CD14-positive monocyte (primary cell): ENCODE data around the gene NLGN1. TPM values are rescaled to one million over a fixed set of nuclear protein-coding genes. Genes with fewer than 3 reads are reported as not detected.
A peak's percentile ranks its signal among the peaks of the same experiment; 100 is the strongest.

Experiments used
- DNase-seq, 3 donors: peaks; one replicate each; pipeline ENCODE4 v3.0.0-alpha.2; 2011 to 2022
- H2AFZ ChIP-seq: 2 replicates; pipeline ENCODE4 v1.6.0; 2012; ENCODE audit warnings: mild to moderate bottlenecking, low read depth, low read length, inconsistent platforms; ENCODE audit not compliant: insufficient read depth, poor library complexity, severe bottlenecking
- H3K27ac ChIP-seq, 2 donors: 1 replicate in 1 of 2; 2 replicates in 1 of 2; pipeline ENCODE4 v1.5.1; 2012 to 2013; ENCODE audit warnings: low read length in 2 of 2, control low read depth in 1 of 2, inconsistent platforms in 1 of 2, low read depth in 1 of 2, mild to moderate bottlenecking in 1 of 2
- H3K27me3 ChIP-seq, 2 donors: one replicate each; pipeline versions ENCODE4 v1.6.0 to v1.6.1; 2011 to 2013; ENCODE audit warnings: low read length in 2 of 2; ENCODE audit not compliant: control insufficient read depth in 2 of 2, insufficient read depth in 2 of 2
- H3K36me3 ChIP-seq, 2 donors: replicated peaks in 1 of 2; 1 replicate in 1 of 2; 2 replicates in 1 of 2; pipeline versions ENCODE4 v1.5.1 to v1.6.1; 2012 to 2013; ENCODE audit warnings: low read length in 2 of 2, control low read depth in 1 of 2, inconsistent platforms in 1 of 2, mild to moderate bottlenecking in 1 of 2; ENCODE audit not compliant: insufficient read depth in 2 of 2, control insufficient read depth in 1 of 2
- H3K4me1 ChIP-seq, 2 donors: 1 replicate in 1 of 2; 2 replicates in 1 of 2; pipeline versions ENCODE4 v1.5.1 to v1.6.1; 2012 to 2013; ENCODE audit warnings: low read length in 2 of 2, control low read depth in 1 of 2, inconsistent platforms in 1 of 2, mild to moderate bottlenecking in 1 of 2, moderate library complexity in 1 of 2; ENCODE audit not compliant: insufficient read depth in 2 of 2, control insufficient read depth in 1 of 2
- H3K4me2 ChIP-seq: replicated peaks from 2 replicates; pipeline ENCODE3; 2012; ENCODE audit warnings: low read length, moderate library complexity, mild to moderate bottlenecking; ENCODE audit not compliant: poor library complexity, severe bottlenecking; ENCODE audit errors: extremely low read depth
- H3K4me3 ChIP-seq, 3 experiments: fragments of 200-600 bp in 1 of 3; sonication (generic) in 1 of 3; replicated peaks in 1 of 3; 1 replicate in 2 of 3; 2 replicates in 1 of 3; pipeline ENCODE4 v1.5.1; 2011 to 2013; ENCODE audit warnings: low read length in 3 of 3, mild to moderate bottlenecking in 3 of 3, control low read depth in 2 of 3, low read depth in 2 of 3, inconsistent platforms in 1 of 3, moderate library complexity in 1 of 3
- H3K79me2 ChIP-seq: 2 replicates; pipeline ENCODE4 v1.6.0; 2012; ENCODE audit warnings: mild to moderate bottlenecking, control low read depth, inconsistent platforms, low read length, moderate library complexity; ENCODE audit not compliant: insufficient read depth
- H3K9ac ChIP-seq: 2 replicates; pipeline ENCODE4 v1.6.0; 2017; ENCODE audit warnings: low read length, mild to moderate bottlenecking; ENCODE audit not compliant: insufficient read depth, poor library complexity, severe bottlenecking
- H3K9me3 ChIP-seq, 2 donors: replicated peaks in 1 of 2; 1 replicate in 1 of 2; 2 replicates in 1 of 2; pipeline versions ENCODE4 v1.5.1 to v1.6.1; 2012 to 2013; ENCODE audit warnings: low read length in 2 of 2, control low read depth in 1 of 2; ENCODE audit not compliant: control insufficient read depth in 1 of 2, insufficient read depth in 1 of 2
- H4K20me1 ChIP-seq: 2 replicates; pipeline ENCODE4 v1.6.0; 2012; ENCODE audit warnings: mild to moderate bottlenecking, low read length, control low read depth, moderate library complexity; ENCODE audit not compliant: insufficient read depth
- H3K27ac Mint-ChIP-seq, 7 donors: one replicate each; pipeline ENCODE4 v1.8.0; 2020; ENCODE audit warnings: mild to moderate bottlenecking in 7 of 7, mixed read lengths in 7 of 7, moderate library complexity in 6 of 7, inconsistent platforms in 2 of 7
- H3K27me3 Mint-ChIP-seq, 3 donors: one replicate each; pipeline ENCODE4 v1.8.0; 2021 to 2022; ENCODE audit warnings: low read depth in 3 of 3, mild to moderate bottlenecking in 3 of 3, mixed read lengths in 3 of 3, moderate library complexity in 3 of 3, inconsistent platforms in 1 of 3
- H3K36me3 Mint-ChIP-seq, 2 donors: one replicate each; pipeline ENCODE4 v1.8.0; 2020; ENCODE audit warnings: mixed read lengths in 2 of 2, inconsistent platforms in 1 of 2, mild to moderate bottlenecking in 1 of 2
- H3K4me1 Mint-ChIP-seq: one replicate; pipeline ENCODE4 v1.8.0; 2020; ENCODE audit warnings: mild to moderate bottlenecking, mixed read lengths
- H3K4me3 Mint-ChIP-seq, 2 donors: one replicate each; pipeline ENCODE4 v1.8.0; 2020; ENCODE audit warnings: mild to moderate bottlenecking in 2 of 2, mixed read lengths in 2 of 2, moderate library complexity in 1 of 2
- H3K9me3 Mint-ChIP-seq, 7 donors: one replicate each; pipeline ENCODE4 v1.8.0; 2020 to 2022; ENCODE audit warnings: mixed read lengths in 7 of 7, mild to moderate bottlenecking in 6 of 7, moderate library complexity in 6 of 7, inconsistent platforms in 2 of 7
- WGBS: methylation state at CpG from one replicate; pipeline ENCODE4 v1.1.5; 2013; ENCODE audit warnings: missing lambda C conversion rate; ENCODE audit not compliant: insufficient coverage; 5-methylcytosine and 5-hydroxymethylcytosine counted together
- intact Hi-C, 2 donors: fragments of 100-400 bp; cut with micrococcal nuclease; formaldehyde crosslinking; loops; one replicate each; pipeline versions ENCODE4 v1.15.0 to v1.15.1; 2023
- polyA plus RNA-seq, 3 donors: library from polyadenylated mRNA; depleted of rRNA in 1 of 3; unstranded in 2 of 3; stranded (reverse) in 1 of 3; fragments of 300-500 nt in 2 of 3; fragments of >200 nt in 1 of 3; fragmentation: Illumina TruSeq in 2 of 3; gene quantifications; 1 replicate in 2 of 3; 2 replicates in 1 of 3; pipeline ENCODE4 v1.2.3, GENCODE V29; 2012 to 2021
- TF ChIP-seq, protein P1 (sequence below): fragments of 200-600 bp; IDR thresholded peaks from one replicate; pipeline ENCODE4 v1.8.0; 2022; ENCODE audit warnings: antibody characterized with exemption, mild to moderate bottlenecking

Gene NLGN1
- polyA plus RNA-seq, 3 donors = not detected

DNA sequence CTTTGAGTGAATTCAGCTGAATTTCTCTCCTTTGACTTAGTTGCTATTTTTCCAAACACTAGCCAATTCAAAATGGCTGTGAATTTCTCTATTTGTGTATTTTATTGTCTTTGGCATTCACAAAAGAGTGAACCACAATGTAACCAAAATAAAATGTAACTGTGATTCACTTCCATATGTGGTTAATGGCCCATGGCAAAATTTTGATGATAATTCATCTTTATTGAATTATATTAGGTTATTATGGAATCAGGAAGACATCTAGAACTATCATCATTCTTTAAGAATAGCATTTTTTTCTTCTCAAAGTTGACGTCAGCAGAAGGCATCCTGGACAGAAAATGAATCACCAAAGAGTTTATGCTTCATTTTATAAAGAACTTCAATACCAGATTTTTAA, 756.3 kb downstream of the NLGN1 start:
- no peak for DNase-seq
- Mint-ChIP-seq H3K27ac (no peak overlapping the region), H3K27me3 (peaks cover 0 to 2% (median 0%) of the 10 kb centered on the region in 3 donors), H3K4me1 (peaks cover 2% of the 10 kb centered on the region), H3K36me3 (no peaks in the 10 kb centered on the region), H3K4me3 (no peak overlapping the region), H3K9me3 (no peaks in the 10 kb centered on the region)
- Histone ChIP-seq H3K4me2 (no peak overlapping the region), H3K9ac (no peak overlapping the region), H3K27ac (no peak overlapping the region), H3K79me2 (no peaks in the 10 kb centered on the region), H3K4me1 (no peaks in the 10 kb centered on the region), H3K27me3 (no peaks in the 10 kb centered on the region), H3K4me3 (no peak overlapping the region), H2AFZ (no peak overlapping the region), H4K20me1 (no peaks in the 10 kb centered on the region), H3K36me3 (no peaks in the 10 kb centered on the region), H3K9me3 (no peaks in the 10 kb centered on the region)
- no CpG with 5 or more reads among the region's 1 CpG for WGBS
- TF ChIP-seq, protein P1, sequence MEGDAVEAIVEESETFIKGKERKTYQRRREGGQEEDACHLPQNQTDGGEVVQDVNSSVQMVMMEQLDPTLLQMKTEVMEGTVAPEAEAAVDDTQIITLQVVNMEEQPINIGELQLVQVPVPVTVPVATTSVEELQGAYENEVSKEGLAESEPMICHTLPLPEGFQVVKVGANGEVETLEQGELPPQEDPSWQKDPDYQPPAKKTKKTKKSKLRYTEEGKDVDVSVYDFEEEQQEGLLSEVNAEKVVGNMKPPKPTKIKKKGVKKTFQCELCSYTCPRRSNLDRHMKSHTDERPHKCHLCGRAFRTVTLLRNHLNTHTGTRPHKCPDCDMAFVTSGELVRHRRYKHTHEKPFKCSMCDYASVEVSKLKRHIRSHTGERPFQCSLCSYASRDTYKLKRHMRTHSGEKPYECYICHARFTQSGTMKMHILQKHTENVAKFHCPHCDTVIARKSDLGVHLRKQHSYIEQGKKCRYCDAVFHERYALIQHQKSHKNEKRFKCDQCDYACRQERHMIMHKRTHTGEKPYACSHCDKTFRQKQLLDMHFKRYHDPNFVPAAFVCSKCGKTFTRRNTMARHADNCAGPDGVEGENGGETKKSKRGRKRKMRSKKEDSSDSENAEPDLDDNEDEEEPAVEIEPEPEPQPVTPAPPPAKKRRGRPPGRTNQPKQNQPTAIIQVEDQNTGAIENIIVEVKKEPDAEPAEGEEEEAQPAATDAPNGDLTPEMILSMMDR = no peak
- intact Hi-C loops = no loop called here

DNA sequence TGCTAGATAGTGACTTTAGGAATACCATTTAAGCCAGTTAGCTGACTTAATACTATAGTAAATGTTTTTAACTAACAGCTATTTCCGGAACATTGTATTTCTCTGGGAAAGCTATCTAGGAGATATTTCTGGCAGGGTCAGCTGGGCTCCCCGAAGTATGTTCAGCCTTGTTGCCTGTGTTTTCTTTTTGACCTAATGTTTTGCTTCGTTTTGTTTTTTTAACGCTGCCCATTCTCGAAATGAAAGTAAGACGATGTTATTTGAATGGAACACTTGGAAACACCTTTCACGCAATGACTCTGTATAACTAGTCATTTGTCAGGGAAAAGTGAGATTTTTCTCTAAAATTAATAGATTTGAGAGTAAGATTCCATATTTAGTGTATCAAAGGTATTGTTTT, 758.7 kb downstream of the NLGN1 start:
- Mint-ChIP-seq H3K36me3 (no peaks in the 10 kb centered on the region), H3K27ac (no peak overlapping the region), H3K4me1 (peaks cover 2% of the 10 kb centered on the region), H3K9me3 (no peaks in the 10 kb centered on the region), H3K4me3 (peak overlapping the region in 1 of 2 donors; percentile 41), H3K27me3 (peaks cover 0 to 2% (median 0%) of the 10 kb centered on the region in 3 donors)
- no peak for DNase-seq
- Histone ChIP-seq H3K4me1 (no peaks in the 10 kb centered on the region), H3K36me3 (no peaks in the 10 kb centered on the region), H2AFZ (no peak overlapping the region), H3K9me3 (no peaks in the 10 kb centered on the region), H4K20me1 (no peaks in the 10 kb centered on the region), H3K4me2 (peak overlapping the region; percentile 3), H3K79me2 (no peaks in the 10 kb centered on the region), H3K27ac (no peak overlapping the region), H3K27me3 (no peaks in the 10 kb centered on the region), H3K4me3 (no peak overlapping the region), H3K9ac (no peak overlapping the region)
- WGBS = 80% methylated on average over 1 of the region's 7 CpGs
- TF ChIP-seq, protein P1 = no peak
- intact Hi-C loops = no loop called here
